ENCODE data around the gene ANKS1A. TPM values are rescaled to one million over a fixed set of nuclear protein-coding genes. Genes with fewer than 3 reads are reported as not detected.
A peak's percentile ranks its signal among the peaks of the same experiment; 100 is the strongest.

The ANKS1A gene
- polyA plus RNA-seq, 1 of the 3 experiments (the other 2 are of a cell fraction): 7.6 TPM

GRCh38 chr6:35044145-35044745 lies 155.2 kb downstream of the ANKS1A start:
- DNase-seq: no peak

GRCh38 chr6:35044761-35045421 lies 155.8 kb downstream of the ANKS1A start:
- Histone ChIP-seq H3K4me3 (ENCODE audit: low read depth in 2 of 2, low read length in 1 of 2) (no peak overlapping the region), H3K9ac (no peak overlapping the region), H3K9me3 (no peaks in the 10 kb centered on the region), H3K9me2 (no peaks in the 10 kb centered on the region), H3K36me3 (replicated peaks in 1 of 2; ENCODE audit: control insufficient read depth in 1 of 2, insufficient read depth in 2 of 2, low read length in 1 of 2) (peaks cover 0 to 3% of the 10 kb centered on the region in 2 experiments), H3K4me1 (ENCODE audit: control insufficient read depth in 1 of 2, insufficient read depth in 2 of 2, low read depth in 1 of 2, low read length in 1 of 2) (peaks cover 45 to 46% of the 10 kb centered on the region in 2 experiments; a peak in 3 of 4 replicates), H3K79me2 (ENCODE audit: insufficient read depth) (no peaks in the 10 kb centered on the region), H3K27ac (ENCODE audit: low read depth in 2 of 2, low read length in 1 of 2) (peak overlapping the region in 1 of 2 experiments; percentile 80; a peak in 2 of 4 replicates), H3K27me3 (ENCODE audit: insufficient read depth) (no peaks in the 10 kb centered on the region), H4K20me1 (ENCODE audit: insufficient read depth) (no peaks in the 10 kb centered on the region), H2AFZ (ENCODE audit: low read depth) (no peak overlapping the region), H3F3A (replicated peaks; ENCODE audit: insufficient read depth) (no peaks in the 10 kb centered on the region), H3K4me2 (no peak overlapping the region)
- TF ChIP-seq EZH2phosphoT487 (IDR thresholded peaks at IDR 0.05; ENCODE audit: borderline replicate concordance, low read depth): no peak
- no peak for TF ChIP-seq FOXM1 (IDR thresholded peaks at IDR 0.05; ENCODE audit: low read depth)
- no peak for TF ChIP-seq RAD21 (IDR thresholded peaks at IDR 0.05; ENCODE audit: low read length)
- TF ChIP-seq EP300 (IDR thresholded peaks at IDR 0.05; ENCODE audit: borderline replicate concordance in 1 of 2, low read depth in 1 of 2, low read length in 1 of 2): peak in 1 of 2 experiments; percentile 38; a peak in 1 of 4 replicates
- TF ChIP-seq NFIC (IDR thresholded peaks at IDR 0.05; ENCODE audit: borderline replicate concordance): no peak
- TF ChIP-seq RFX5 (IDR thresholded peaks at IDR 0.05; ENCODE audit: low read length): peak; percentile 69; the same call in 1 of the 2 replicates
- no peak for TF ChIP-seq PBX3 (IDR thresholded peaks at IDR 0.05)
- no peak for TF ChIP-seq USF1 (IDR thresholded peaks at IDR 0.05; ENCODE audit: borderline replicate concordance, low read depth)
- no peak for TF ChIP-seq TAF1 (IDR thresholded peaks at IDR 0.05; ENCODE audit: borderline replicate concordance, low read depth, low read length)
- WGBS (ENCODE audit: low lambda C conversion rate): 68% methylated on average over 3 of the region's 3 CpGs
- ChIA-PET CTCF (interaction anchor here (1.1 kb wide), 1 partner anchor 95 kb away, joined by 4 read pairs; no protein-coding TSS in a partner anchor), POLR2A (interaction anchor here (0.7 kb wide), 1 partner anchor 8 kb away, joined by 3 read pairs; no protein-coding TSS in a partner anchor)
- DNase-seq: peak; percentile 59

More at GRCh38 chr6:35044145-35044745, 155.2 kb downstream of the ANKS1A start:
- 87% methylated on average over 16 of the region's 16 CpGs for WGBS (ENCODE audit: low lambda C conversion rate)
- Histone ChIP-seq H2AFZ (ENCODE audit: low read depth) (no peak overlapping the region), H3K4me1 (ENCODE audit: control insufficient read depth in 1 of 2, insufficient read depth in 2 of 2, low read depth in 1 of 2, low read length in 1 of 2) (peaks cover 39 to 45% of the 10 kb centered on the region in 2 experiments; a peak in 3 of 4 replicates), H3K27me3 (ENCODE audit: insufficient read depth) (no peaks in the 10 kb centered on the region), H3K9me2 (no peaks in the 10 kb centered on the region), H3K4me3 (ENCODE audit: low read depth in 2 of 2, low read length in 1 of 2) (no peak overlapping the region), H3K9ac (no peak overlapping the region), H4K20me1 (ENCODE audit: insufficient read depth) (no peaks in the 10 kb centered on the region), H3K27ac (ENCODE audit: low read depth in 2 of 2, low read length in 1 of 2) (peak overlapping the region in 1 of 2 experiments; percentile 80; a peak in 2 of 4 replicates), H3K4me2 (no peak overlapping the region), H3F3A (replicated peaks; ENCODE audit: insufficient read depth) (no peaks in the 10 kb centered on the region), H3K79me2 (ENCODE audit: insufficient read depth) (no peaks in the 10 kb centered on the region), H3K36me3 (replicated peaks in 1 of 2; ENCODE audit: control insufficient read depth in 1 of 2, insufficient read depth in 2 of 2, low read length in 1 of 2) (peaks cover 0 to 3% of the 10 kb centered on the region in 2 experiments), H3K9me3 (no peaks in the 10 kb centered on the region)
- POLR2A ChIA-PET: interaction anchor here (0.7 kb wide), 1 partner anchor 9 kb away, joined by 3 read pairs; no protein-coding TSS in a partner anchor
- CTCF ChIA-PET: interaction anchor here (1.1 kb wide), 1 partner anchor 96 kb away, joined by 4 read pairs; no protein-coding TSS in a partner anchor
- TF ChIP-seq NRF1 (IDR thresholded peaks at IDR 0.05; ENCODE audit: low read depth, low read length) (no peak), YY1 (IDR thresholded peaks at IDR 0.05; ENCODE audit: low read depth) (no peak), REST (IDR thresholded peaks at IDR 0.05; ENCODE audit: low read depth, low read length) (no peak)
